HG03439 (cell line): Measurements from ENCODE around the gene CENPX.

ENCODE experiments used
- ATAC-seq: cut with Tn5 transposase; IDR thresholded peaks from one replicate; pipeline ENCODE4 v1.9.1; 2021; ENCODE audit warnings: mild to moderate bottlenecking, moderate library complexity; ENCODE audit not compliant: unreplicated experiment

CENPX gene

DNA sequence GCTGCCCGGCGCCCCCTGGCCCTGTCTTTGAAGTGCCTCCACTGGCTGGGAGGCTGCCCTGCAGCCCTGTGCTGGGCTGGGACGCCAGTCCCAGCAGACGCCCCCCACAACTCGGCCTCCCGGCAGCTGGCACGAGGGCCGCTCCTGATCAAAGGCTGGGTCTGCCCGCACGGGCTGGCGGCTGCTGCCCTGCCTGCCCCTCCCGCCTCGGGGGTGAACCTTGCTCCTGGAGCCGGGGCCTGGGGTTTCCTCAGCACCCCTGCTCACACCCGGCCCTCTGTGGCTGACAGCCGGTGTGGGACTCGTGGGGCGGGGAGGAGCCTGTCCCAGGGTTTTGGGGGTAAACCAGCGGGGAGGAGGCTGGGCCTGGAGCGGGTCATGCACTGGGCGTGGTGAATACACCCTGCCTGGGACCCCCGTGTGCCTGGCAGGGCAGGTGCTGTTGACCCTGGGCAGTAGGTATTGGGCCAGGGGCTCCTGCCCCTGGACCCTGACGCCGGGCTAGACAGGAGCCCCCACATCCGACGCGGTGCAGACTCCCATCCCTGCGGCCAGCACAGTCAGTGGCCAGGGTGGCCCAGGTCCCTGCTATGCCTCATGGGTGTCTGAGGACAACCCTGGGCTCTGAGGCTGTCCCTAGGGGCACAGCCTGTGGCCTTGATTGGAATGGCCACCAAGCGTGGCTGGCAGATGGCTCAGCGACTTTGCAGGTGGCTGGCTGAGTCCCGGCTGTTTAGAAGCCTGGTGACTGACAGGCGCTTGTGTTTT, 21.7 kb downstream of the CENPX start:
- no peak for ATAC-seq

GRCh38 chr17:81999976-82000802, 22.5 kb downstream of the CENPX start:
- ATAC-seq = no peak

- no peak for ATAC-seq
Observed at GRCh38 chr17:81999587-81999975, 23.1 kb downstream of the CENPX start.

DNA sequence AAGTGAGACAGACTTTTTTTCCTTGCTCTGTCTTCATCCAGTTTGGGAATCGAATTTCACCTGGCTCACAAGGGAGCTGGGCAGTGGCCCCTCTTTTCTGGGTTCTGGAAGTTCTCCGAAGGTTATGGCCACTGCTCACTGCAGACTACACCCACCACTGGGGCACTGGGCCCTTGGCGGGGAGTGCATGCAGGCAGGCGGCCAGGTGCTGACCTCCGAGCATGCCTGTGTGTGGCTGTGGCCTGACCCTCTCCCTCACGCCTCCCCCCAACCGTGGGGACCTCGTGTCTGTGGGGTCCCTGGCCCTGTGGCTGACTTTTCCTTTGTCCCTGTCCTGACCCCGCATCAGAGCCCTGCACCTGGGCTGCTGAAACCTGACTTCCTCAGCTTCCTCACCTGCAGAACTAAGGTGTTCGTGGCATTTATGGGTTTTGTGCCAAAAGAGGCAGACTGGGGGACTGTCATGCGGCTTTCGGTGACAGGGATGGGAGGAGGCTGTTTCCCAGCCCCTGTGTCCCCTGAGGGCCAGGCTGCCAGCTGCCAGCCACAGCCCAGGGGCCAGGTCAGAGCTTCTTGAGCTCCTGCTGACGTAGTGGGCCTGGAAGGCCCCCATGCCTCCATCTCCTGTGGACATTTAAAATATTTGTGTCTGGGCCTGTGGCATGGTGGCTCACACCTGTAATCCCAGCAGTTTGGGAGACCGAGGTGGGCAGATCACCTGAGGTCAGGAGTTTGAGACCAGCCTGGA, 23.8 kb downstream of the CENPX start:
- no peak for ATAC-seq

- ATAC-seq = no peak
Observed at GRCh38 chr17:81998212-81998611, 24.5 kb downstream of the CENPX start.

GRCh38 chr17:81996757-81997441, 25.8 kb downstream of the CENPX start:
- ATAC-seq = no peak

- no peak for ATAC-seq
Observed at GRCh38 chr17:81996232-81996756, 26.4 kb downstream of the CENPX start.

DNA sequence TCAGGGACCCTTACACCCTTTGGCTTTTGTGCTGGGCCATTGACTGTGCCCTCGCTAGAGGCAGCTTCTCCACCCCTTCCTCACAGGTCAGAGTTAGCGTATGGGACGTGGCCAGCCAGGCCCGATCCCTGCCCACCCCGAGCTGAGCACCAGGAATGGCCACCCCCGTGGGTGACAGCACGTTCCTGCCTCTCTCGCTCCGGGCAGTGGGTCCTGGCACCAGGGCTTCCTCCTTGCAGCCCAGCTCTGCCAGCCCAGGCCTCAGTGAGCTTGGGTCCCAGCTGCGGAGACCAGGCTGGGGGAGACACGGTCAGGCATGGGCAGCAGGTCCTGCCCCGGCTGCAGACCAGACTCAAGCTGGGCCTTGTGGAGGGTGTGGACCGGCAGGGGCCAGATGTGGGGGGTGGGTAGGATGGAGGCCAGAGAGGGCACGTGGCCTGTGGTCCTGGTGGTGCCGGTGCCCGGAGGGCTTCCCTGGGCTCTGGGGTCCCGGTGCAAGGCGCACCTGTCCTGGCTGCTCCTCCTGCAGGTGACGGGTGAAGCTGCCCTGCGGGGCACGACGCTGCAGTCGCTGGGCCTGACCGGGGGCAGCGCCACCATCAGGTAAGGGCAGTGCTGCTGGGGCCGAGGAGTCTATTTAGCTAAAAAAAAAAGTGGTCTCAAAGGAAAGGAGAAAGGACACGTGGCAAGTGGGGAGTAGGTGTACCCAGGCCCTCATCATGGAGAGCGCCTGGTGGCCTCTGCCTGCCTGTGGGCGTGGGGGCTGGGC, 27.0 kb downstream of the CENPX start:
- ATAC-seq = no peak

- no peak for ATAC-seq
Observed at GRCh38 chr17:81994593-81995462, 27.9 kb downstream of the CENPX start.

- no peak for ATAC-seq
Observed at GRCh38 chr17:81993729-81994592, 28.7 kb downstream of the CENPX start.

- ATAC-seq = no peak
Observed at GRCh38 chr17:81992306-81993102, 30.2 kb downstream of the CENPX start.

DNA sequence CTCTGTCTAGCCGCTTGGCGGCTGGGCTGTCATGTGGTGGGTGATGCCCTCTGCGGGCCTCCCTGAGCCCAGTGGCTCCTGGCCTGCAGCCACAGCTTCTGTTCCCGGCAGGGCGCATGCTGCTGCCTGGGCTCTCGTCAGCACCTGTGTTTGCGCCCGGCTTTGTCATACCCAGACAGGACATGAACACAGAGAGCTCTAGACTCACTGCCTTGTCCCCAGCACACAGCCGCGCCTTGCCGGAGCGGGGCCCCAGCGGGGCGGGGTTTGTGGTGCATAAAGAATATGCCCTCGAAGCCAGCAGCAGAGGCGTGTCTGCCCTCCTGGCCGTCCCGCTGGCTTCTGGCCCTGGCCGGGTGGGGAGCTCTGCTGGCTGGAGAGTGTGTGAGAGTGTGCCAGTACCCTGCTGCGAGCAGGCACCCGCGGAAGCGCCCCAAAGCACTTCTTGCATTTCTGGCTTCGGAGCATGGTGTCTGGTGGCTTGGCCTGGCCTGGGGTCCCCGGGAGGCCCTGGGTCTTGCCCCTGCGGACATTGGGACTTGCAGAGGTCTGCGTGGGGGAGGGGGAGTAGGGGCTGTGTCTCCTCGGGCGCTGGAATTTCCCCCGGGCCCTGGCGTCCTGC, 30.9 kb downstream of the CENPX start:
- no peak for ATAC-seq

- no peak for ATAC-seq
Observed at GRCh38 chr17:81990836-81991683, 31.6 kb downstream of the CENPX start.

- no peak for ATAC-seq
Observed at GRCh38 chr17:81987161-81987770, 35.4 kb downstream of the CENPX start.

DNA sequence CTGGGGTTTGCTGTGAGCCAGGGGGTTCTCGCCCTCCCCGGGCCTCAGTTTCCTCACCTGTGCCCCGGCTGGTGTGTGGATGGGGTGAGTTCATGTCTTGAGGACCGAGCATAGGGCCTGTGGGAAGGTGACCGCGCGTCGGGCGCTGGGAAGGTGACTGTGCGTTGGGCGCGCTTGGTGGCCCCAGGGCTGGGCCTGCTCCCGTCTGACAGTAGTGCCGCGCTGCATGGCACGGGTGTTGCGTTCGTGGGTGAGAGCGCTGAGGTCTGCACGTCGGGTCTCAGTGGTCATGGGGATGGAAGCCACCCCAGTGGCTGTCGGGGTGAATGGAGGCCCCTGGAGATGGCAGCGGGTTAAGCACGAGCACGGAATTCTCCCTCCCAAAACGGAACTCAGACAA, 36.1 kb downstream of the CENPX start:
- ATAC-seq = no peak
